ENCODE data around the gene TOPAZ1.

TOPAZ1 gene

DNA sequence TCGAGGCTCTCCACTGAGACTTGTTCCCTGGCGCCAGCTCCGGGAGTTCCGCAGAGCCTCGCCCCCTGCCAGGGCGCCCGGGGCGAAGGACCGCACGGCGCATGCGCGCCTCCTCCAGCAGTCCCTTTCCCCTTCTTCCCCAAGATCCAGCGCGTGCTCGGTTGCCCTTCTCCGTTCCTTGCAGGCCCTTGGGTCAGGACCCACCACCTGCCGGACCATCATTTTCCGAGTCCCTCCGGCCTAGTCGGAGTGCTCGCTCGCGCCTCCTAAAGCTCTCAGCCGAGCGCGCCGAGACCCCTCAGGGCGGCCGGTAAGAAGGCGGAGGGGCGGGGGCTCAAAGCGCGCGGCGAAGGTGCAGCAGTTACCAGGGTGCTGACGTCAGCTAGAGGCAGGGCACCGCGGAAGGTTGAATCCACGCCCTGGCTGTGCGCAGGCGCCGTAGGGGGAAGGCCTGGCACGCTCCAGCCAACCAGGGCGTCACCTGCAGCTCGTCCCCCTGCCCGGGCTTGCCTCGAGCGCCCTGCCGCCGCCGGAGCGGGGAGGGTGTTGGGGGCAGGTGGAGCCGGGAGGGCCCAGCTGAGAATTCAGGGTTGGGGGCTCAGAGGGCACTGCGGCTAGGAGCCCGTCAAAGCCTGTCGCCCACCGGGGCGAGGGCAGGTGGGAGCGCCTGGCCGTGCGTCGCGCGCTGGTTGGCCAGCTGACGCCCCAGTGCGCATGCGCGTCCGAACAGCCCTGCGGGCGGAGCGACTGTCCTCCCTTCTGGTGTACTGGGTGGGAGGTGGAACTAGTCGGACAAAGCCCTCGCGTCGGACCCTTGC, 96.5 kb downstream of the TOPAZ1 start, which contains the start of gene TCAIM:
Gene TCAIM, plus strand, starts transcription at position 757 of the 818 bp plus-strand sequence. CDS start 16,017 bp downstream, outside the sequence.
- Histone ChIP-seq H3K79me2 (ENCODE audit: low read length) (peaks cover 19% of the 10 kb centered on the region), H3K36me3 (replicated peaks; ENCODE audit: low read depth, low read length) (no peaks in the 10 kb centered on the region), H3K9ac (ENCODE audit: low read length) (peak within 1 kb of the TSS; percentile 80), H3K27ac (ENCODE audit: low read length) (peak within 1 kb of the TSS; percentile 73), H2AFZ (ENCODE audit: low read depth, low read length) (peak within 1 kb of the TSS; percentile 87), H3K4me3 (ENCODE audit: low read length) (peak within 1 kb of the TSS; percentile 85), H4K20me1 (ENCODE audit: insufficient read depth, low read length) (peaks cover 5% of the 10 kb centered on the region; the same call in 1 of the 2 replicates), H3K9me3 (ENCODE audit: insufficient read depth, low read length) (no peaks in the 10 kb centered on the region), H3K27me3 (ENCODE audit: low read depth, low read length) (no peaks in the 10 kb centered on the region), H3K4me2 (ENCODE audit: low read length) (peak within 1 kb of the TSS; percentile 85), H3K4me1 (ENCODE audit: low read length) (peaks cover 17% of the 10 kb centered on the region)
- TF ChIP-seq, protein P1, sequence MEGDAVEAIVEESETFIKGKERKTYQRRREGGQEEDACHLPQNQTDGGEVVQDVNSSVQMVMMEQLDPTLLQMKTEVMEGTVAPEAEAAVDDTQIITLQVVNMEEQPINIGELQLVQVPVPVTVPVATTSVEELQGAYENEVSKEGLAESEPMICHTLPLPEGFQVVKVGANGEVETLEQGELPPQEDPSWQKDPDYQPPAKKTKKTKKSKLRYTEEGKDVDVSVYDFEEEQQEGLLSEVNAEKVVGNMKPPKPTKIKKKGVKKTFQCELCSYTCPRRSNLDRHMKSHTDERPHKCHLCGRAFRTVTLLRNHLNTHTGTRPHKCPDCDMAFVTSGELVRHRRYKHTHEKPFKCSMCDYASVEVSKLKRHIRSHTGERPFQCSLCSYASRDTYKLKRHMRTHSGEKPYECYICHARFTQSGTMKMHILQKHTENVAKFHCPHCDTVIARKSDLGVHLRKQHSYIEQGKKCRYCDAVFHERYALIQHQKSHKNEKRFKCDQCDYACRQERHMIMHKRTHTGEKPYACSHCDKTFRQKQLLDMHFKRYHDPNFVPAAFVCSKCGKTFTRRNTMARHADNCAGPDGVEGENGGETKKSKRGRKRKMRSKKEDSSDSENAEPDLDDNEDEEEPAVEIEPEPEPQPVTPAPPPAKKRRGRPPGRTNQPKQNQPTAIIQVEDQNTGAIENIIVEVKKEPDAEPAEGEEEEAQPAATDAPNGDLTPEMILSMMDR (IDR thresholded peaks at IDR 0.05; ENCODE audit: low read depth, low read length) = no peak
- no peak for TF ChIP-seq EZH2phosphoT487 (IDR thresholded peaks at IDR 0.05; ENCODE audit: low read depth)

DNA sequence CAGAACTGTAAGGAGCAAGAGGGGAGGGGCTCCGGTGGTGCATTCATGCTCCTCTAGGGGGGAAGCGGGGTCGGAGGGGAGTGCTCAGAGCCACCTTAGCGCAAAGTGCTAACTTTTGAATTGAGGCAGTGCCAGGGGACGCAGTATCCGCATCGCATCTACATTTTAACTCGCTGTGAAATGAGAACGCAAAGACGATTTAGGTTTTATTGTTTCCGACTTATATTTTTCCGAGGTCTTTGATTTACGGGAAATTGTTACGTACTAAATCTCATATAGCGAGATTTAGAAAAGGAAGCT, 97.1 kb downstream of the TOPAZ1 start:
- Histone ChIP-seq H3K9me3 (ENCODE audit: insufficient read depth, low read length) (no peaks in the 10 kb centered on the region), H3K27me3 (ENCODE audit: low read depth, low read length) (no peaks in the 10 kb centered on the region), H3K27ac (ENCODE audit: low read length) (peak overlapping the region; percentile 73), H3K4me1 (ENCODE audit: low read length) (peaks cover 17% of the 10 kb centered on the region), H4K20me1 (ENCODE audit: insufficient read depth, low read length) (peaks cover 5% of the 10 kb centered on the region; the same call in 1 of the 2 replicates), H3K79me2 (ENCODE audit: low read length) (peaks cover 19% of the 10 kb centered on the region), H3K36me3 (replicated peaks; ENCODE audit: low read depth, low read length) (no peaks in the 10 kb centered on the region), H2AFZ (ENCODE audit: low read depth, low read length) (peak overlapping the region; percentile 87), H3K4me3 (ENCODE audit: low read length) (peak overlapping the region; percentile 85), H3K9ac (ENCODE audit: low read length) (peak overlapping the region; percentile 80), H3K4me2 (ENCODE audit: low read length) (peak overlapping the region; percentile 67)
- no peak for TF ChIP-seq EZH2phosphoT487 (IDR thresholded peaks at IDR 0.05; ENCODE audit: low read depth)
- TF ChIP-seq, protein P1 (IDR thresholded peaks at IDR 0.05; ENCODE audit: low read depth, low read length) = no peak

- H3K27ac ChIP-seq (ENCODE audit: low read length) = peak overlapping the region; percentile 73
- H2AFZ ChIP-seq (ENCODE audit: low read depth, low read length) = peak overlapping the region; percentile 87; the same call in 1 of the 2 replicates
- H3K9ac ChIP-seq (ENCODE audit: low read length) = peak overlapping the region; percentile 80
- H3K4me2 ChIP-seq (ENCODE audit: low read length) = peak overlapping the region; percentile 67
- H3K4me3 ChIP-seq (ENCODE audit: low read length) = peak overlapping the region; percentile 85
- H3K36me3 ChIP-seq (replicated peaks; ENCODE audit: low read depth, low read length) = no peaks in the 10 kb centered on the region
- no peaks in the 10 kb centered on the region for H3K9me3 ChIP-seq (ENCODE audit: insufficient read depth, low read length)
- peaks cover 5% of the 10 kb centered on the region; the same call in 1 of the 2 replicates for H4K20me1 ChIP-seq (ENCODE audit: insufficient read depth, low read length)
- no peak for TF ChIP-seq EZH2phosphoT487 (IDR thresholded peaks at IDR 0.05; ENCODE audit: low read depth)
- TF ChIP-seq, protein P1 (IDR thresholded peaks at IDR 0.05; ENCODE audit: low read depth, low read length) = no peak
- no peaks in the 10 kb centered on the region for H3K27me3 ChIP-seq (ENCODE audit: low read depth, low read length)
- peaks cover 19% of the 10 kb centered on the region for H3K79me2 ChIP-seq (ENCODE audit: low read length)
- peaks cover 17% of the 10 kb centered on the region for H3K4me1 ChIP-seq (ENCODE audit: low read length)
Observed at GRCh38 chr3:44339181-44340057, 97.7 kb downstream of the TOPAZ1 start.

DNA sequence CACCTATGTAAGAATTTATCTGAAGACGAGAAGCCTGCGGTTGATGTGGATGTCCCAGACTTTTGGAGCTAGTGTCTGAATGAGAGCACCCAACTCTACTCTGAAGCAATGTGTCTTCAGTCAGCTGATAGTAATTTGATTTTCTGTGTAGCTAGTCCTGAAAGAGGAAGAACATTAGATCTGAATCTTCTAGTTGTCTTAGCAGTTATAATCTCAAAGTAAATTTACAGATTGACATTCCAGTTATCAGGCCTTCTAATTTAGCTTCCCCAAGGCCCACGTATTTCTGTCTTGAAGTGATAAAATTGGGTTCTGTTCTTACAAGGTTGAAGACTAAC, 98.3 kb downstream of the TOPAZ1 start:
- Histone ChIP-seq H2AFZ (ENCODE audit: low read depth, low read length) (no peak overlapping the region), H3K4me1 (ENCODE audit: low read length) (peaks cover 17% of the 10 kb centered on the region), H3K4me3 (ENCODE audit: low read length) (peak overlapping the region; percentile 85; the same call in 1 of the 2 replicates), H3K79me2 (ENCODE audit: low read length) (peaks cover 19% of the 10 kb centered on the region), H3K9me3 (ENCODE audit: insufficient read depth, low read length) (no peaks in the 10 kb centered on the region), H4K20me1 (ENCODE audit: insufficient read depth, low read length) (peaks cover 5% of the 10 kb centered on the region; the same call in 1 of the 2 replicates), H3K27ac (ENCODE audit: low read length) (0 out of 2 replicates have a peak overlapping the region, but pooled peaks have one; percentile 2), H3K27me3 (ENCODE audit: low read depth, low read length) (no peaks in the 10 kb centered on the region), H3K36me3 (replicated peaks; ENCODE audit: low read depth, low read length) (no peaks in the 10 kb centered on the region), H3K4me2 (ENCODE audit: low read length) (peak overlapping the region; percentile 67), H3K9ac (ENCODE audit: low read length) (0 out of 2 replicates have a peak overlapping the region, but pooled peaks have one; percentile 80)
- TF ChIP-seq, protein P1 (IDR thresholded peaks at IDR 0.05; ENCODE audit: low read depth, low read length) = no peak
- TF ChIP-seq EZH2phosphoT487 (IDR thresholded peaks at IDR 0.05; ENCODE audit: low read depth) = no peak

Measured in OCI-LY3 (cell line).